DMS153 treated with DMSO at 0.1 percent for 48 hours (cell line): ENCODE results near the gene P2RY6.
"Not testable (repeated sequence)": the region's sequence is repeated elsewhere in the genome, so short reads cannot be mapped to it uniquely, and the experiment has no call there.

Source experiments
- DNase-seq: peaks from one replicate; lab custom pipeline; 2025; ENCODE audit not compliant: unreplicated experiment; lab: John Stamatoyannopoulos, UW

Gene P2RY6

DNA sequence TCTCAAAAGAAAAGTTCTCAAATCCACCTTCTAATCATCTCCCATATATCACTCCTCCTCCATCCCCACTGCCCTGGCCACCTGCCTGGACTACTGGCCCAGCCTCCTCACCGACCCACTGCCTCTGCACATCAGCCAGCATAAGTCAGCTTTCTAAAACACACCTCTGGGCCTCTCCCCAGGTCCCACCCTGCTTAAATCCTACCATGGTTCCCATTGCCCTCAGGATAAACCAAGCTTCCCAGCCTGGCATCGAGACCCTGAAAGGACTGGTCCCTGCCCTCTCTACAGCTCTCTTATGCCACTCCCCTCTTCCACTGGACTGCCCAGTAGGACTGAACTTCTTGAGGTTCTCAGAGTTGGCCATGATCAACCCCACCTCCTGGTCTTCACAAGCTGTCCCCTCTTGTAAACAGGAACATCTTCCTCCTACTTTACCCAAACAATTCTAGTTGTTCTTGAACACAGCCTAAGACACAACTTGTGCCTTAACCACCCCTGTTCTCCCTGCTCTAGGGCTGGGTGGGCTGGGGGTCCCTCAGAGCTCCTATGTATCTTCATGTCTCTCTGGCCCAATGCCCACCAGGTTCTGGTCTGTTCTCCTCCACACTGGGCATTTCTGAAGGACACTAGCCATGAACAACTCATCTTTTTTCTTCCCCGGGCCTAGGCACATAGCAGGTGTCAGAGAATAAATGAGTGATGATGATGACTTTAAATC lies 12.6 kb upstream of the P2RY6 start:
- DNase-seq, result no peak

DNA sequence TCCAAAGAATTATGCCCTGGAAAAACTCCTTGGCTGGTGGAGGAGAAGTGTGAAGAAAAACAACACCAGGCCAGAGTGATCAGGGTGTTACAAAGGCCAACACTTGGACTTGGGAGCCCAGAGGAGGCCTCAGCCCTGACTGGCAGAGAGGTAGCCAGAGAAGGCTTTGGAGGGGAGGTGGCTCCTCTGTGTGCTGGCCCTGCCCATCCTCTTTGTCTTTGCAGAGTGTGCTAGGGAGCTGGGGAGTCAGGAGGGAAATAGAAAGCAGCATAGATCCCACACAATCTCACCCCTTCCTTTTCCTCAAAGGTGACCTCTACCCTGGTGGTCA lies 12.0 kb upstream of the P2RY6 start:
- DNase-seq, result no peak

DNA sequence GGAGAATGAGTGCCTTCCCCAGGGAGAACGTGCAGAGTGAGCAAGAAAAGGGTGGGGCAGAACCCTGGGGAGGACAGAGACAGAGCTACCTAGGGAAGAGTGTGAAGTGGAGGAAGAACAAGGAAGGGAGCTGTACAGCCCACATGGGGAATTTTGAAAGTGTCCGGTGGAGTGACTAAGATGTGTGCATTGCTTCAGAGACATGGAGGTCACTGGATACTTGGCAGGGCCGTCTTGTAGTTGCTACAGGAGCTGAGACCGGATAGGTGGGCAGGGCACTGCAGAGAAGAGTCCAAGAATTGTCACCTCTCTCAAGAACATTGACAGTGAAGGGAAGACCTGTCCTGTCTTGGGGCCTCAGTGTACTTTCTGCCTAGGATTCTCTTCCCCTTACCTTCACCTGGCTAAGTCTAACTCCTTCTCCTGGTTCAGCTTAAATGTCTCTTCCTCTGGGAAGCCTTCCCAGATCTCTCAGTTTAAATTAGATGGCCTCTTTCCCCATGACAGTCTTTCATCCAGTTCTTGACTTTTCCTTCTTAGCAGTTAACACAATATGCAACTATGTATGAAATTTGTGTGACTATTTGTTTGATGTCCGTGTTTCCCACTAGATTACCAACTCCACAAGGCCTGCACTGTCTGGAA lies 9.2 kb upstream of the P2RY6 start:
- DNase-seq, result no peak

DNA sequence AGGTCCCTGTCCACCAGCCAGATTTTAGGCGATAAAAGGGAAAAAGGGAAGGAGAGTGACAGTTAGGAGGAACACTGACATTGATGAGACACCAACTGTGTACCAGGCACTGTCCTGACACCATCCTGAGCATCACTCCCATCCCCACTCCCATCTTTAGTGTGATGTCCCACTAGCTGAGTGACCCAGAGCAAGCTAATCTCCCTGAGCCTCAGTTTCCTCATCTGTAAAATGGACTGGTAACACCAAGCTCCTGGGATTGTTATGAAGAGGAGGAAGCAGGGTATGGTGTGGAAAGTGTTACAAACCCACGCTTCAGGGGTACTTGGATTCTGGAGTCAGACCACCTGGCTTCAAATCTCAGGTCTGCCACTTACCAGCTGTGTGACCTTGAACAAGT lies 8.5 kb upstream of the P2RY6 start:
- DNase-seq, result no peak

DNA sequence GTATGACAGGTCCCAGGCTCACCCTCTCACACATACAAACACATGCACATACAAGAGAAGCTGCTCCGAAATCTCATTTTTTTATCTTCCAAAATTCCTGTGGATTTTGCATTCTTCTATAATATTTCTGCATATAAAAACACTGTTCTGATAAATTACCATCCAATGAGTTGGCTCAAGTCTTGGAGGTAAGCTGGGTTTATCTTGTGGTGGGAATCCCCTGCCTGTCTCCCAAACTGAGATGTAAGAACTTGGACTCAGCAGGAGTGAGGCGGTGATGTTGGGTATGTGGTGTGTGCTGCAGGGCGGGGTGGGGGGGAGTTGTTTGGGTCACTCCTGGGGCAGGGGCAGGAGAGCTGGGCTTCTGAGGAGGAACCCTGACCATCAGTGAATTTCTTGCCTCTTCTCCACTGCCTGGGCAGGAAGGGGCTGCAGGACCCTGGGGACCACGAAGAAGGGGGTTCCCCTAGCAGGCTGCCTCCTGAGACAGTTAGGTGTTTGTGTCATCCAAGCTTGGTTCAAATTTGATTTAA lies 6.8 kb upstream of the P2RY6 start:
- DNase-seq, result no peak

DNA sequence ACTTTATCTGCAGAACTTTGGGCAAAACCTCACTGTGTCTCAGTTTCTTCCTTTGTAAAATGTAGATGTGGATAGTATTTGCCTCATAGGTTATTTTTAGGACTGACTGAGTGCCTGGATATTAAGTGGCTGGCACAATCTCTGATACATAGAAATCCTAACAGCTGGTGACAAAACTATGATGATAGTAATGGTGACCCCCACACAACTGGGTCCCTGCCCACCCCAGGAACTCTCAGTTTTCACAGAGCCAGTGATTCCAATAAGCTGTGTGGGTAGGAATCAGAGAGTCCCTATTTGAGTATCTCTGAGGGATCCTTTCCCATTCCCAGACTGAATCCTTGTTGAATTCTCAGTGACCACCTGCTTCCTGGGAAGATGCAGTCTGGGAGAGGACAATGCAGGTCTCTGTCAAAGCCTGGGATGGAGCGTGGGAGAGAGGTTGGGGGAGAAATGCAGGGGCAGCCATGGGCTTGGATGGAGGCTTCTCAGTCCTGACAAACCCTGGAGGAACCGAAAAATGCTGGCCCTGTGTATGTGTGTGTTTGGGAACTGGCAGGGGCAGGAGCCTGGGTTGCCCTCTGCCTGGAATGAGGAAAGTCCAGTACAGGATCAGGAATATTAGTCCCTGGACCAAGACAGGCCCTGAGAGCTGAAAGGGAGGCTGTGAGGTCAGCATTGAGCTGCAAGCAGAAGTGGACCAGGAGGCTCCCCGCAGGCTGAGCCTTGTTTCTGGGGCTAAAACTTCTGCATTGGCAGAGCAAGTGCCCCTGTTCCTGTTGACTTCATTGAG lies 6.1 kb upstream of the P2RY6 start:
- DNase-seq, result no peak

DNA sequence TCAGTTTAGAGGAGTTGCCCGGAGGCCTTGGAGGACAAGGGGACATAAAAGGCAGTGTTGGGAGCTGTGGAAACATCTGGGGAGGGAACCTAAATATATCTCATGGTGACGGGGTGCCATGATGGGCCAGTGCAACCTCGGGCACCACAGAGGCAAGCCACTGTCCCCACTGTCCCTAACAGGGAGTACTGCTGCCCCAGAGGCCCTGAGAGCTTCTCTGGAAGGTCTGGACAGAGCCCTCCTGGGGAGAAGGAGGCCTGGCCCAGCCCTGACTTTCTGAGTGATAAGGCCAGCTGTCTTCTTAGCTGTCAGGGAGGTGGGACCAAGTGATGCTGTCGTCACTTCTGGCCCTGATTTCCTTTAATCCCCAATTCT lies 5.5 kb upstream of the P2RY6 start:
- no peak for DNase-seq

DNA sequence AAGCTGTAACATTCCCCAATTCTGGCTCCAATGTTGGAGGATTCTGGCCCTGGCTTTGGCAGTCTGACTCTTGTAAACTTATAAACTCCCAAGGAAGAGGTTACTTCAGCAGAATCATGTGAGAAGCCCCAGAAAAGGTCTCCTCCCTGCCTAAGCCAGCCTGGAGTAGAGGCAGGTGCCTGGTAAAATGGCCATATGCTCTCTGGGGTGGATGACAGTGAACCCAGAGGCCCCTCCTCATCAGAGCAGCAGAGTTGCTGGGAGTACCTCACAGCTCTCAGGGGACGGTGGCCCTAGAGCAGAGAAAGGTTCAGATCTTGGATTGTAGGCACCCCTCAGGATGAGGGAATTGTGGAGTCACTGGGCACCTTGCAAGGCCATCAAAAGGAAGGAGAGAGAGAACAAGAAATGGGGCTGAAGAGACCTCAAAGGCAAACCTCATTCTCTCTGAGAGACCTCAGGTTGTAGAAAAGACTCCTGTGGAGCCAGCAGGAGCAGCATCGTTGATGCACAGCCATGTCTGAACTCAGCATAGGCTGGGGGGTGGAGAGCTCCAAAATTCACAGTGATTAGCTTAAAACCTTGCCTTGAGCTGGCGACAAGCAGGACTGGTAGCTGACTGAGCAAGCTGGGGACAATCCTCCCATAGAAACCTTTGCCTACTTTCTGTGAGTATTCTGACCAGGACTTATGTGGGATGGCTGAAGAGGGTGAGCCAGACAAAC lies 4.9 kb upstream of the P2RY6 start:
- no peak for DNase-seq

DNA sequence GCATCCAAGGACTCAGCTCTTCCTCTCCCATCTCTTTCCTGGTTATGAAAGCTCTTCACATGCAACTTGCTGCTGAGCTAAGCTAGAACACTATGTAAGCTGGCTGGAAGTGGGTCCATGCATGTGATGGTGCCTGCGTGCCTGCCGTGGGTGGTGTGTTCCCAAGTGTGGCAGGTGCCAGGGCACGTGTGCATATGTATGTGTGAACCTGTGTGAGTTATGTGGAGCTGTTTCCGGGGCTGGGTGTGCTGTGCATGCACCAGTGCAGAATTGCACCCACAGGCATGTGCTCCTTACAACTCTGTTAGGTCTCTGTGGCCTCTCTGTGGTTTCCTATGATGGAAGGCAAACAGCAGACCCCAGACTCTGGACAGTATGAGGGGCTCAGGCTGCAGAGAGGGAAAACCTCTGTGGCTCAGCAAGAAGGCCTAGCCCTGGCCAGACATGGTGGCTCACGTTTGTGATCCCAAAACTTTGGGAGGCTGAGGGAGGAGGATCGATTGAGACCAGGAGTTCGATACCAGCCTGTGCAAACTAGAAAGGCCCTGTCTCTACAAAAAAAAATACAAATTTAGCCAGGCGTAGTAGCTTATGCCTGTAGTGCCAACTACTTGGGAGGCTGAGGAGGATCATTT lies 4.1 kb upstream of the P2RY6 start:
- DNase-seq, result no peak

DNA sequence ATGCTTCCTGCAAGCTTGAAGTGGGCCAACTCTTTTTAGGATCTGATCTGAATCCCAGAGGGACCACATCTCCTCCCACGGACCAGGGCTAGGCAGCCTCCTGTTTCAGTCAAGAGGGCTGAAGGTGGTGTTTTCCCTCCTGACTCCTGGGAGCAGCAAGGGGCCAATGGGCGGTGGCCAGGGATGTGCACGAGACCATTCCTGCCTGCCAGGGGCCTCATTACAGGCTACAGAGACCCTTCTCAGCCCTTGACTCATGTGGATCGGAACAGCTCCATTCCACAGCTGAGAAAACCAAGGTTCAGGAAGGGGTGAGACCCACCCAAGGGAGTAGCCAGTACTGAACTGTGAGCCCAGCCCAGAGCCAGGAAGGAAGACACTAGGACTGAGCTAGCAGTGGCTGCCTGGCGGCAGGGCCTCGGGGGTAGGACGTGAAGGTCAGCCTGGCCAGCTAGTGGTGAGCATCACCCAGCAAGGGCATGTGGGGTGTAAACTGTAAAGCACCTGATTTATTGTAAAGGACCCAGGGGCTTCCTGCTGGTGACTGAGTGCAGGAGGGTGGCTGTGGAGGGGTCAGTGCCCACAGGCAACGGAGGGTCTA lies 3.4 kb upstream of the P2RY6 start:
- no peak for DNase-seq

DNA sequence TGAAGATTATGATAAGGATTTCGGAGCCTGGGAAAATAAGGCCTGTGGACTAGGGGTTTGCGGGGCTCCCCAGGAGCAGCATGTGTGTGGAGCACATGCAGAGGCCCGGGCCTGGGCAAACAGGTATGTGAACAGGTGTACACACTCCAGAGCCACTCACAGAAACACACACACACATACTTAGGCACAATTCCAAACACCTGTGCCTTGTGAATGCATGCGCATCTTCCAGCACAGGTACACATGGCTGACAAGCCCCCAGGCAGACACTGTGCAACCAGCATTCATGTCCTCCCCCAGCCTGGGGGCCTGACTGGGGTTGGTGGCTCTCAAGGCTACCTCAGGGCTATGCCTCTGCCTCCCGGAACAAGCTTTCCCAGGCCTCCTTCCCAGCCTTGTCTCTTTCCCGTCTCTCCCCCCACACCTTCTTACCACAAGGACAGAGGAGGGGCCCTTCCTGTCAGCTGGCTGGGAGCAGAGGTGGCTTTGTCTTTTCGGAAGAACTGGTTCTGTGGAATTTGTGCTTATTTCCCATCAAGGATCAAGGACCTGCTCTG lies 2.6 kb upstream of the P2RY6 start:
- DNase-seq, result no peak

DNA sequence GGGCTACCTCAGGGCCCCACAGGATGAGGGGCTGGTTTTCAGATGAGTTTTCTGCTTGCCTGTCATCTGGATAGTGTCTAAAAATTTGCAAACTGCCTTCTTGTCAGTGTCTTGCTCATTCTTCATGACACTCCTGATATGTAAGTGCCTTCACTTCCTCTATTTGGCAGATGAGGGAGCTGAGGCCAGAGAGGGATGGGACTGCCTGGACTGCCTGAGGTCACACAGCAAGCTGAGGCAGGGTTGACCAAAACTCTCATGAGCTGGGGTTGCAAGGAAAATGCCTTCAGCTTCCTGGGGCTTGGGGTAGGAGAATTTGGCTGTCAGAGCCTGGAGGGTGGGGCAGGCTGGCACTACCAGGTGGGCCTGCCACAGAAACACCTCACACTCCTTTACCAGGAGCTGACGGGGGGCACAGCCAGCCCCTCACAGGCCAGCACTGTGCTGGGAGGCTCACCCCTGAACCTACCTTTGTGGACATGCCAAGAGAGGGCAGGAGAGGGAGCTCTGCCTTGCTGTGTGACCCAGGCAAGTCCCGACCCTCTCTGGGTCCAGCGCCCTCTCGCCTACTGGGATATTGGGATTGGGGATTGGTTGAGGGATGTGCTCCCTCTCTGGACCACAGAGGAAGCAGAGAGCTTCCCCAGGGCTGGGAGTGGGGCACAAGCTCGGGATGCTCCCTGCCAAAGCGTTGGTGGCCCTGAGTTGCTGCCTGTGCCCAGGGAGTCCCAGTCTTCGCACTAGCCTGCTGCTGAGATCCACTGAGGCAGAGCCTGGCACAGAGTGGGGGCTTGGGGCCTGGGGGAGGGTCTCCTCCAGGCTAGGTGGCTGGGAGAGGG lies 1.9 kb upstream of the P2RY6 start:
- DNase-seq, result no peak

DNA sequence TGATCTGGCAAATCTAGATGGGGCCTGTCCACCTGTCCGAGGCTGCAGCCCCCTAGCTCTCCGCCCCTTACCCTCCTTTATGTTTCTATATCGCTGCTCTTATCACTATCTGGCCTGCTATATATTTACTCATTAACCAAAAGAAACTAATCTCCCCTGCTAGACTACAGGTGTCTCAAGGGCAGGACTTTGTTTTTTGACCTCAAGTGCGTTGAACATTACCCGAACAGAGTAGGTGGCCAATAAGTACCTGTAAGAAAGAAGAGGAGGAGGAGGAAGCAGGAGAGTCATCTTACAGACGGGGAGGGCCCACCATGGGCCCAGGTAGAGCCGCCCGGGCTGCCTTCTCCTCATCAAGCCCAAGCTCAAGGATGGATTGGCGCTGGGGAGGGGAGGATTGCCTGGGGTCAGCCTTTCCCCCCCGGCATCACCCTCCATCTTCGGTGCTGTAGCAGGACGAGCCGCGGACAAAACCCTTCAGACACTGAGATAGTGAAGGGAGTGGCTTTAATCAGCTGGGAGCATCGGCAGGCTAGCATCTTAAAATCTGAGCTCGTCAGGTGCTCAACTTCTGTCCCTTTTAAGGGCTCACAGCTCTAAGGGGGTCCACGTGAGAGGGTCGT lies 1.2 kb upstream of the P2RY6 start:
- no peak for DNase-seq

DNA sequence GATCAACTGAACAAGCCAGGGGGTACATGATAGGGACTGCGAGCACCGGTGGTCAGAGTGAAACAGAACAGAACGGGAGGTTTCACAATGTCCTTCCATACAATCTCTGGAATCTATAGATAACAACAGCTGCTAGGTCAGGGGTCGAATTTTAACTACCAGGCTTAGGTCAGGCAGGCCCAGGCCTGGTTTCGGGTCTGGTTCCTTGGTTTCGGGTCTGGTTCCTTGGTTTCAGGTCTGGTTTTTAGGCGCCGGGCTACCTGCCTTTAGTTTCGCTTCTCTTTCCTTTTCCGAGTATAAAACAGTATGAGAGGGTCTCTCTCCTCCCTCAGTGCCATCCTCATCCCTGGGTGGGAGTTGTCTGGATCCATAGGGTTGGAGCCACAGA lies 666 bp upstream of the P2RY6 start:
- DNase-seq, result not testable (repeated sequence)

DNA sequence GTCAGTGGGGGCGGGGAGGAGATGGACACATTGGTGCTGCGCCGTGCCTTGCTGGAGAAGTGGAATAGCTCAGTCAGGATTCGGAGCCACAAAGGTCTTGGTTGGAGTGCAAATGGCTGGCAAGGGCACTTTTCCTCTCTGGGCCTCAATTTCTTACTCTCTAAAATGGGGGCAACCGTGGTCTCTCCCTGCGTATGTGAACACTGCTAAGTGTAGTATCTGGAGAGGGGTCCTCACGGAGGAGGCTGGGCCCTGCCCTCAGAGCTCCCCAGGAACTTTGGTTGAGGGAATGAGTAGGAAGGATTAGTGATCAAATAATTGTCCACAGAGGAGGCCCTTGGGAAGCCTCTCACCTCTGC lies 521 bp downstream of the P2RY6 start:
- no peak for DNase-seq

DNA sequence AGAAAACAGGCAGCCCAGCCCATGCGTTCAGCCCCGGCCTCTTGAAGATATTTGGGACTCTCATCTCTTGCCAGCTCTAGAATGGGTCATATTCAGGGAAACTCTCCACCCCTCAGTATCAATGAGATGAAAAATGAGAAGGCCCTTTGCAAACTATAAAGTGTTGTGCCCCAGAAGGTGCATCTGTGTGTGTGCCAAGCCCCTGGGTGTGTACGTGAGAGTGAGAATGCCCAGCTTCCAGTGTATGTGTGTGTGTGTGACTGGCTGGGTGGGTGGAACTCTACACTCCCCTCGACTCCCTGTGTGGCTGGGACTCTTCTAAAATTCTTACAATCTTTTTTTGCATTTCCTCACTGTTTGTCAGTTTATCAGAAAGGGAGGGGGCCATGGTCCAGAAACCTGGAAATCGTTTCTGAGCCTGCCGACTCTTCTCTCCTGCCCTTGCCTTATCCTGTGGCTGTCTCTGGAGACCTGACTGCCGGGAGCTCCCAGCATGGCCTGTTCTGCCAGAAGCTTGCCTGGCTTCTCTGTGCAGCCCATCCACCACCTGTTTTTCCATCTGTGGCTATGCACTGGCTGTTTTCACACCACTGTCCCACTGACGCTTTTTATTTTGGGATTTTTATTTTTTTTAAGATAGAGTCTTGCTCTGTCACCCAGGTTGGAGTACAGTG lies 1.2 kb downstream of the P2RY6 start:
- no peak for DNase-seq

DNA sequence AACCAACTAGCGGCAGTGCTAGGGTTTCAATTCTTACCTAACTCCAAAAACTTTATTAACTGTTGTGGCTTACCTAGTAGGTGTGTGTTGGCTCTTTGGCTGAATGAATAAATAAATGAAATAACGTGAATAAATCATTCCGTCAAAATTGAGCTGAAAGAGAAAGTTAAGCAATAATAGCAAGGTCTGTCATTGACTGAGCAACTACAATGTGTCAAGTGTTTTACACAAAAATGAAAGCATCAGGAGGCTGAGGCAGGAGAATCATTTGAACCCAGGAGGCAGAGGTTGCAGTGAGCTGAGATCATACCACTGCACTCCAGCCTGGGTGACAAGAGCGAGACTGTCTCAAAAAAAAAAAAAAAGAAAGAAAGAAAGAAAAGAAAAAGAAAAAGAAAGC lies 2.1 kb downstream of the P2RY6 start:
- not testable (repeated sequence) for DNase-seq

DNA sequence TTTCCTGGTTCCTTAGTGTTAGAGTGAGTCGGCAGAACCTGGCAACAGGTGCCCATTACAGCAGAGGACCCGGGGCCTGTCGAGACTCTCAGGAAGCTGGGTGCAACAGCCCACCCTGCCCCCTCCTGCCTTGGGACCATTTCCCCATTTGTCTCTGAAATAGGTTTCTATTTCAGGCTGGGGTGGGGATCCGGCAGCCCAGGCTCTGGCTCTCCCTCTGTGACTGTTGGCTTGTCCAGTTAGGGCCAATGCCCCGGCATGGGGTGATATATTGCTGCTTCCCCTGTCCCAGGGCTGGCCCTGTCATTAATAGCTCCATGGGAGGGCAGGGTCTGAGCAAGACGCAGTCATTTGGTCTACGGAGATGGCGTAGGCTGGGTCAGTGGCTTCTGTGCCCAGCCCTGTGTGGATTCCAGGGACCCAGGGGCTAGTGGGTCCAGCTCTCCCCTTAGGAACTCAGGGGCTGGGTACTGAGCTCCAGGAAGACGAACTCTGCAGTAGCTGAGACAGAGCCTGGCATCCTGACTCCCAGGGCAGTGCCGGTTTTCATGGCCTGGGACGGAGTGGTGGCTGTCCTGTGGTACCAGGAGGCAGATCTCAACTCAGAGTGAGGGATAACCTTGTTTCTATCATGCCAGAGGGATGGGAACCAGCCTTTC lies 2.7 kb downstream of the P2RY6 start:
- DNase-seq, result no peak
